ENCODE measurements around the gene TAS2R4.
"Not testable (repeated sequence)": the region's sequence is repeated elsewhere in the genome, so short reads cannot be mapped to it uniquely, and the experiment has no call there.

TAS2R4 gene

DNA sequence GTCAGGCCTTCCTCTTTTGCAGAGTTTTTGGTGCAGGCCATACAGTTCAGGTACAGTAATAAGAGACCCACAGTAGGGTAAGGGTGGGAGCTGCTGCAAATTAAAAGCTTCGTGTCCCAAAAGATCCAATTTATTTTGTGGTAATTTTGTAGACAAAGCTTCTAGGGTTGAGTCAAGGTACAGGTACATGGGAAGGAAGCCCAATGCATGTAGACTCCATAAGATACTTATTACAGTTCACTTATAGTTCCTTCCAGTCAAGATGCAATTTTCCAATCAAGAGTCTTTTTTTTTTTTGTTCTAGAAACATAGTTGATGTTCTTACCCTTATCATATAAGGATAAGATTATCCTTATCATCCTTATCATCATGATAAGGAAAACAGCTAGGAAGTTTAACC, at the start of gene TAS2R4:
TSS of gene TAS2R4 (plus strand) at position 301 of the 400 bp plus-strand sequence. CDS start 1,815 bp downstream, outside the sequence.
- FAIRE-seq: no peak

- no peak for FAIRE-seq
These were observed 47.5 kb upstream of the TAS2R4 start for GRCh38 chr7:141729020-141729419.

DNA sequence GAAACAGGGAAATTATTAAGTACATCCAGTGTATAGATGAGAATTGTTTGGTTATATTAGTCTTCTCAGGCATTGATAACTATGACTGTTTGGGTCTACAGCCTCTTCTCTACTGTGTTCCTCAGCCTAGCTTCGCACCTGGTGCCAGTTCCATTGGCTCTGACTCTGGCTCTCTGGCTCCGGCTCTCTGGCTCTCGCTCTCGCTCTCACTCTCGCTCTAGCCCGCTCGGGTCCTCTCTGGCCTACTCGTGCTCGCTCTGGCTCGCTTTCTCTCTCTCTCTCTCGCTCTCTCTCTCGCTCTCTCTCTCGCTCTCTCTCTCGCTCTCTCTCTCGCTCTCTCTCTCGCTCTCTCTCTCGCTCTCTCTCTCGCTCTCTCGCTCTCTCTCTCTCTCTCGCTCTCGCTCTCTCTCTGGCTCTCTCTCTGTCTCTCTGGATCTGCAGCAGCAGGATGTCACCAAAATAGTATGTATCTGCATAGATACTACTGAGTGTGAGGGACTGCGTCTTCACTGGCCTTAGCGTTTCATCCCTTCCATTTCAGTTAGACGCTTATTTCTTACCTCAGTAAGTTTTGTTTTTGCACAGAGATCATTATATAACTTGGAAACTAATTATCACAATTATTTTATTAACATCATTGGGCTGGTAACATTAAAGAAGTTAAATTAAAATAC, 44.9 kb upstream of the TAS2R4 start:
- FAIRE-seq: no peak

GRCh38 chr7:141737118-141737835, 39.2 kb upstream of the TAS2R4 start:
- no peak for FAIRE-seq

DNA sequence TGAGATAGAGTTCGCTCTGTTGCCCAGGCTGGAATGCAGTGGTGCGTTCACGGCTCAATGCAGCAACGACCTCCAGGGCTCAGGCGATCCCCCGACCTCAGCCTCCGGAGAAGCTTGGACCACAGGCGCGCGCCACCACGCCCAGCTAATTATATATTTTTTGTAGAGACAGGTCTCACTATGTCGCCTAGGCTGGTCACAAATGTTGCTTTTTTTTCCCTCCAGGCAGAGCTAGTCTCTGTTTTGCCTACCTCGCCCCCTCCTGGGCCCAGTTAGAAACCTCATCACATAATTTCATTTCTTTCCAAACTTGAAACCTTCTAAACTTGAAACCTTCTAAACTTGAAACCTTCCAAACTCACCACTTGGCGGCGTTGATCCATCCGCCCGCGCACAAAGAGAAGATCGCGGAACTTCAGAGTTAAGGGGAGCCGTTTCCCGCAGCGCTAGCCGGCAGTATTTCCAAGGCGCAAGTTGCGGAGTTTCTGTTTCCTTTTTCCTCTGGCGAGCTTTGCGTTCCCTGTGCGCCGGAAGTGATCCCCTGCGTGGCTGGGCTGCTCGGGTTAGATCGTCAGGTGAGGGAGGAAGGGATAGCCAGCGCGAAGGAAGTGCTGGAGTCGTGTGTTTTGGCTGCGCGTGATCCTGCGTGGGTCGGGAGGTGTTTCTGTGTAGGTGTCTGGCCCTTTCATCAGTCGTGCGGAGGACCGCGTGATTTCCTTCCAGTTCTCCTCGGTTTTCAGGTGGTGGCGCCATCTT, 38.5 kb upstream of the TAS2R4 start, which contains the start of gene SSBP1:
TSS of gene SSBP1 (plus strand) at position 523 of the 756 bp plus-strand sequence. CDS start 809 bp downstream, outside the sequence.
- peak; percentile 21 for FAIRE-seq

DNA sequence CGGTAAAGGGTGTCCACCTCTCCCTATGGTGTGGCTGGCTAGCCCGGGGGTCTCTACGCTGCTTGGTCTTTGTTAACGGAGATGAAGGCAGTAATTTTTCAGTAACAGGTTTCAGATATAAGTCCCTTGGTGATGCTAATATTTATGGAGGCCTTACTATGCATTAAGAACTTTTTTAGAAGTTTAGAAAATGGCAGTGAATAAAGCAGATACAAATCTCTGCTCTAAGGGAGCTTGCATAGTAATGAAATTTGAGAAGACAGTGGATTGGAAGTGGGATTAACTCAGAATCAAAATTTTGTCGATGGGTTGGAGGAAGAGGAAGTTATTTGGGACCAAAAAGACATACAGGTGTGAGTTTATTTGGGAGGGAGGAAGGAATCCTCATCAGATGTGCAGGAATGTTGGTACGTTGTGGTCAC, 37.9 kb upstream of the TAS2R4 start:
- FAIRE-seq: no peak

DNA sequence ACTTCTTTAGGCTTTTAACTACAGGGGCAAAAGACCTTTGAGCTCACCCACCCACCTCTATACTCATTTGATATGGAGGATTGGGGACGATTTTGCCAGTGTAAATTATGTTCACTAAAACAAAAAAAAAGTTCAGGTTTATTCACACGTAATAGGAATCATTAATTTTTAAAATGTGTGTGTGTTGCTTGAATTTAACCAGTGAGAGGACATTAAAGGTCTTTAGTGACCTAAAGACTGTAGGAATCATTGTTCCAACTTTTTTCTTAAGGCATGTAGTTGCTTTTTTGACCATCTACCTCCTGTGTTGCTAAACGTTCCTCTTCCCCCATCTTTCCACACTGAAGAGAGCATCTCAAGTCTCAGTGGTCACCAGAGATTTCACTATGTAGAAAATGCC, 37.2 kb upstream of the TAS2R4 start:
- no peak for FAIRE-seq

- no peak for FAIRE-seq
These were observed 34.2 kb upstream of the TAS2R4 start for GRCh38 chr7:141742229-141742628.

GRCh38 chr7:141744131-141744530, 32.3 kb upstream of the TAS2R4 start:
- no peak for FAIRE-seq

DNA sequence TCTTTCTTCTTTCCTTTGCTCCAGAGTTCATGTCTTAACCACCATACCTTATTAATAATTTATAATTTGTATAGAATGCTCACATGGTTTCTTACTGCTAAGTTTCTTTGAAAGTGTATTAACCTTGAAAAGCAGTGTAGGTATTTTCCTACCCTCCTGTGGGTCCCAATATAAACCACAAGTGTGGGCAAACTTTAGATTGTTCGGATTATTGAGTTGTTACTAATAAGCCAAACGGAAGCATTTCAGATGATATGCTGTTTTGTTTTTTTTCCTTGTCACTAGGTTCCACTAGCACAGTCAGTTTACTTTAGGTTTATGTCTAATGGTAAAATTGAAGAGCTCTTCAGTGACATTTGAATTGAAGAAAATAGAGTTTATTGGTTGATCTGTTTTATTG, 28.1 kb upstream of the TAS2R4 start:
- FAIRE-seq: no peak

- not testable (repeated sequence) for FAIRE-seq
These were observed 24.6 kb upstream of the TAS2R4 start for GRCh38 chr7:141751904-141752303.

DNA sequence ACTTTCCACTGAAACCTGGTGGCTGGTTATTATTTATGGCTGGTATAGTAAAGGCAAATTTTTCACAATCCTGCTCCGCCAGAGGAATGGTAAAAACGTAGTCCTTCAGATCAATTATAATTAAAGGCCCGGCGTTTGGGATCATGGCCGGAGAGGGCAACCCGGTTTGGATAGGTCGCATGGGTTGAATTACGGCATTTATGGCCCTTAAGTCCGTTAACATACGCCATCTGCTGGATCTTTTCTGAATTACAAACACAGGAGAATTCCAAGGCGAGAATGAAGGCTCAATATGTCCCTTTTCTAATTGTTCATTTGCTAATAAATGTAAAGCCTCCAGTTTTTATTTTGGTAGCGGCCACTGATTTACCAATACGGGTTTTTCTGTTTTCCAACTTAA, 23.8 kb upstream of the TAS2R4 start:
- FAIRE-seq: no peak

DNA sequence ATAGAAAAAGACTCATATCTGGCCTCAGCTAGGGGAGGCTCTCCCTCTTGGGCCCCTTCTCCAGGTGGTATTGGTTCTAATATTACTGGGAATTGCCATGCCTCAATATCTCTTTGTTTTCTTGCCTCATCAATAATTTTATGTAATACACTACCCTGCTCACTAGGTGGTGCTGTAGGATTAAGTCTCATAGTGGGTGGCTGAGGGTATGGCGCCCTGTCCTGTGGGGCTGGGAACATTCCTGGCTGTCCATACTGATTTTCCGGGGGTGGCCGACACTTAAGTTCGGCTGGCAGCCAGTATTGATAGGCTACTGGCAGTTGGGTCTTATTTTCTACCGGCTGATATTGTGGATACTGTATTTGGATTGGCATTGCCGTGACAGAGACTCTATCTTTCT, 21.5 kb upstream of the TAS2R4 start:
- FAIRE-seq: no peak

DNA sequence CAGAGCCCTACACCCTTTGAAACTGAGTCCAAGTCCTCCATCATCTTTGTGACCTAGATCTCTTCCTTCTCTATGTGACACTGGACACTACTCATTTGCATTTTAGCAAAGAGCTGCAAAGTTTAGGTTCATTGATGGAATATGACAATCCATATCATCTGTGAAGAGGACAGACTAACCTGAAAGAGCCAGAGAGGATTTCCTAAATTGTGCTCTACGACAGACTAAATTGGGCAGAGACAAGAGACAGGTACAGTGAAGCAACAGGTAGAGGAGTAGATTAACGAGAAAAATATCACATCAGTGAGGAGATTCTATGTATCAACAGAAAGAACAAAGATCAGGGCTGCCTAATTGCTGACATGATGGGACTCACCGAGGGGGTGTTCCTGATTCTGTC, 12.7 kb upstream of the TAS2R4 start, which contains the start of gene TAS2R3:
TSS of gene TAS2R3 (plus strand) at position 301 of the 400 bp plus-strand sequence. CDS start at position 363, 62 bp downstream.
- no peak for FAIRE-seq

DNA sequence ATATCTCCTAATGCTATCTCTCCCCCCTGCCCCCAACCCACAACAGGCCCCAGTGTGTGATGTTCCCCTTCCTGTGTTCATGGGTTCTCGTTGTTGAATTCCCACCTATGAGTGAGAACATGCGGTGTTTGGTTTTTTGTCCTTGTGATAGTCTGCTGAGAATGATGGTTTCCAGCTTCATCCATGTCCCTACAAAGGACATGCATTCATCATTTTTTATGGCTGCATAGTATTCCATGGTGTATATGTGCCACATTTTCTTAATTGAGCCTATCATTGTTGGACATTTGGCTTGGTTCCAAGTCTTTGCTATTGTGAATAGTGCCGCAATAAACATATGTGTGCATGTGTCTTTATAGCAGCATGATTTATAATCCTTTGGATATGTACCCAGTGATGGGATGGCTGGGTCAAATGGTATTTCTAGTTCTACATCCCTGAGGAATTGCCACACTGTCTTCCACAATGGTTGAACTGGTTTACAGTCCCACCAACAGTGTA, 6.3 kb upstream of the TAS2R4 start:
- not testable (repeated sequence) for FAIRE-seq

- FAIRE-seq: no peak
These were observed 9.5 kb downstream of the TAS2R4 start for GRCh38 chr7:141785706-141786552.

DNA sequence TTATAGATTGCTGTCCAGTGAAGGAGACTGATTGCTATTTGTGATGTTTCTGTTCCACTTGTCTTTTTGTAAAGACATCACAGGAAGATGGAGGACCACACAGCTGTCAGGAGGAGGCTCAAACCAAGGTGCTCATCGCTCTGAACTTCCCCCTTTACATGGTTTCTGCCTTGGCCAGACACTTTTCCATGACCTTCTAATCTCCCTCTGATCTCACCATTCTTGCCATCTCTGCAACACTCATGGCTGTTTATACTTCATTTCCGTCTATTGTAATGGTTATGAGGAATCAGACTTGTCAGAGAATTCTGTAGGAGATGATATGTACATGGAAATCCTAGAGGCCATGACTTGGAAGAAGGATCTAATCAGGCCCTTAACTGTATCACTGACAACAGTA, 11.8 kb downstream of the TAS2R4 start:
- no peak for FAIRE-seq

DNA sequence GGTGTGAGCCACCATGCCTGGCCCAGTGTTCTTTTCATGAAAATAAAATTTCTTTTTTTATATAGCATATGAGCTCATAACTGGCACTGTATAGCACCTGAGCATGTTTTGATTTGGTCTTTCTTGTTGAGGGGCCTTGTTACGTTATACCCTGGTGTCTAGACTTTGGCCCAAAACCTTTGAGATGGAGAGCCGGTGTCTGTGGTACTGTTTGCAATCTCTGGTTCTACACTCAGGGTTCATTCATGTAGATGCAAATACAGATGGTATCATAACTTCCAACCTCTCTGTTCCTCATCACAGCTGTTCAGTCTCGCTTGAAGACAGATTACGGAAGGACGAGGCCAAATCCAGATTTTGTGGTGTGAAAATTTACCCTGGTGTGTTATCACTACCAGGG, 13.4 kb downstream of the TAS2R4 start, which contains the start of gene TAS2R5:
TSS of gene TAS2R5 (plus strand) at position 301 of the 400 bp plus-strand sequence. CDS start 145 bp downstream, outside the sequence.
- FAIRE-seq: no peak

- no peak for FAIRE-seq
These were observed 16.1 kb downstream of the TAS2R4 start for GRCh38 chr7:141792526-141792925.

DNA sequence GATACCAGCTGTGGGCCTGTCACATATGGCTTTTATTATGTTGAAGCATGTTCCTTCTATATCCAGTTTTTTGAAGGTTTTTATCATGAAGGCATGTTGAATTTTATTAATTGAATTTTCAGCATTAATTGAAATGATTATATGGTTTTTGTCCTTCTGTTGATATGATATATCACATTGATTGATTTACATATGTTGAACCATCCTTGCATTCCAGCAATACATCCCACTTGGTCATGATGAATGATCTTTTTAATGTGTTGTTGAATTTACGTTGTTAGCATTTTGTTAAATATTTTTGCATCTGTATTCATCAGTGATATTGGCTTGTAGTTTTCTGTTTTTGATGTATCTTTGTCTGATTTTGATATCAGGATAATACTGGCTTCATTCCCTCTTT, 43.6 kb downstream of the TAS2R4 start:
- no peak for FAIRE-seq

GRCh38 chr7:141822432-141822831, 46.0 kb downstream of the TAS2R4 start:
- FAIRE-seq: not testable (repeated sequence)
